Natural killer cell (primary cell): Measurements from ENCODE around the gene THBD. TPM values are rescaled to one million over a fixed set of nuclear protein-coding genes. Genes with fewer than 3 reads are reported as not detected.

Experiments used
- ATAC-seq, 3 donors: fragments of 150-1000 bp in 2 of 3; fragments of 200-7000 bp in 1 of 3; cut with Tn5 transposase; 1 replicate in 1 of 3; 2 replicates in 2 of 3; pipeline ENCODE4 v1.10.0; 2021; ENCODE audit warnings: mild to moderate bottlenecking in 2 of 3, moderate library complexity in 2 of 3
- DNase-seq, 2 donors: peaks; one replicate each; pipeline versions ENCODE4 v3.0.0 to v3.0.0-alpha.2; 2013 to 2021; ENCODE audit warnings: mixed read lengths in 1 of 2
- H3K27ac ChIP-seq: one replicate; pipeline ENCODE4 v1.5.1; 2013; ENCODE audit warnings: mild to moderate bottlenecking, low read length
- H3K27me3 ChIP-seq: one replicate; pipeline ENCODE4 v1.6.1; 2013; ENCODE audit warnings: low read length; ENCODE audit not compliant: control insufficient read depth, insufficient read depth
- H3K36me3 ChIP-seq: one replicate; pipeline ENCODE4 v1.6.1; 2013; ENCODE audit warnings: low read length; ENCODE audit not compliant: control insufficient read depth, insufficient read depth
- H3K4me1 ChIP-seq: one replicate; pipeline ENCODE4 v1.6.1; 2013; ENCODE audit warnings: low read length; ENCODE audit not compliant: control insufficient read depth, insufficient read depth
- H3K4me3 ChIP-seq: one replicate; pipeline ENCODE4 v1.5.1; 2013; ENCODE audit warnings: low read length
- H3K9me3 ChIP-seq: one replicate; pipeline ENCODE4 v1.6.1; 2013; ENCODE audit warnings: low read length; ENCODE audit not compliant: control insufficient read depth, insufficient read depth
- H3K27ac Mint-ChIP-seq, 2 donors: one replicate each; pipeline ENCODE4 v1.8.0; 2022; ENCODE audit warnings: mild to moderate bottlenecking in 2 of 2, mixed read lengths in 2 of 2, moderate library complexity in 1 of 2
- H3K27me3 Mint-ChIP-seq, 2 donors: one replicate each; pipeline ENCODE4 v1.8.0; 2022; ENCODE audit warnings: low read depth in 2 of 2, mixed read lengths in 2 of 2
- H3K36me3 Mint-ChIP-seq: one replicate; pipeline ENCODE4 v1.8.0; 2022; ENCODE audit warnings: mixed read lengths
- H3K4me1 Mint-ChIP-seq, 2 donors: one replicate each; pipeline ENCODE4 v1.8.0; 2022; ENCODE audit warnings: mixed read lengths in 2 of 2
- H3K4me3 Mint-ChIP-seq: one replicate; pipeline ENCODE4 v1.8.0; 2022; ENCODE audit warnings: mild to moderate bottlenecking, moderate library complexity, mixed read lengths
- H3K9me3 Mint-ChIP-seq, 2 donors: one replicate each; pipeline ENCODE4 v1.8.0; 2022; ENCODE audit warnings: mixed read lengths in 2 of 2
- CTCF ChIP-seq: fragments of 200-600 bp; IDR thresholded peaks from one replicate; pipeline ENCODE4 v1.8.0; 2022; ENCODE audit warnings: antibody characterized with exemption
- WGBS: methylation state at CpG from one replicate; pipeline ENCODE4 v1.1.7; 2013; ENCODE audit warnings: missing lambda C conversion rate; ENCODE audit not compliant: insufficient coverage; 5-methylcytosine and 5-hydroxymethylcytosine counted together
- intact Hi-C: fragments of 100-400 bp; cut with micrococcal nuclease; formaldehyde crosslinking; loops from one replicate; pipeline ENCODE4 v1.14.2; 2022
- total RNA-seq, 4 donors: library from RNA; stranded (reverse); fragments of 120-200 nt in 1 of 4; gene quantifications; one replicate each; pipeline versions ENCODE4 v1.2.3 to v1.2.4, GENCODE V29; 2013 to 2022

THBD gene
- total RNA-seq, 3 donors from 2014 or later (not counting 1 experiment from before 2014, with no cell fraction given), result 2.1 to 2.8 (median 2.1) TPM

DNA sequence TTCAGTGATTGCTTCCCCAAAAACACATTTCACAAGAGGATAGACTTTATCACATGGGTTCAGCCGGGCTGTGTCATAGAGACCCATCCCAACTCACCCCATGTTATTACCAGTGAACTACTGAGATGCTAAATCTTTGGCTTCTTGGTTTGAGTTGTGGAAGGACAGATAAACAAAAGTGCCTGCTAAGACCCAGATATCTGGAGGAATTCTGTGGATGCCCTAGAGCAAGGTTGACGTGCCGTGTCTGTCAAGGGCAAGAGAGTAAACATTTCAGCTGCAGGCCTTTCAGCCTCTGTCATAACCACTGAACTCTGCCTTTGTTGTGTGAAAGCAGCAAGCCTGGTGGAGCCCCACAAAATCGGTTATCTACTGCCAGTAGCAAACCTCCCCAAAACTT, 11.2 kb upstream of the THBD start:
- no peaks in the 10 kb centered on the region for H3K27me3 ChIP-seq
- no peaks in the 10 kb centered on the region for H3K9me3 ChIP-seq
- DNase-seq (no peak), ATAC-seq (no peak)
- Mint-ChIP-seq H3K4me1 (no peaks in the 10 kb centered on the region), H3K4me3 (no peak overlapping the region), H3K27ac (no peak overlapping the region), H3K27me3 (peaks cover 3 to 12% of the 10 kb centered on the region in 2 donors), H3K36me3 (no peaks in the 10 kb centered on the region), H3K9me3 (peaks cover 0 to 2% of the 10 kb centered on the region in 2 donors)
- TF ChIP-seq CTCF, result no peak
- no peaks in the 10 kb centered on the region for H3K4me1 ChIP-seq
- WGBS, result 76% methylated on average over 4 of the region's 4 CpGs
- intact Hi-C loops, result no loop called here
- H3K4me3 ChIP-seq, result no peak overlapping the region
- no peak overlapping the region for H3K27ac ChIP-seq
- H3K36me3 ChIP-seq, result no peaks in the 10 kb centered on the region

GRCh38 chr20:23059846-23060245, 10.4 kb upstream of the THBD start:
- intact Hi-C loops, result no loop called here
- Mint-ChIP-seq H3K4me3 (no peak overlapping the region), H3K27me3 (peaks cover 3 to 12% of the 10 kb centered on the region in 2 donors), H3K4me1 (no peaks in the 10 kb centered on the region), H3K36me3 (no peaks in the 10 kb centered on the region), H3K9me3 (peaks cover 0 to 2% of the 10 kb centered on the region in 2 donors), H3K27ac (no peak overlapping the region)
- no peak overlapping the region for H3K4me3 ChIP-seq
- ATAC-seq (no peak), DNase-seq (no peak)
- no peak overlapping the region for H3K27ac ChIP-seq
- no peaks in the 10 kb centered on the region for H3K9me3 ChIP-seq
- no peaks in the 10 kb centered on the region for H3K4me1 ChIP-seq
- WGBS, result 31% methylated on average over 3 of the region's 3 CpGs
- H3K36me3 ChIP-seq, result no peaks in the 10 kb centered on the region
- no peak for TF ChIP-seq CTCF
- no peaks in the 10 kb centered on the region for H3K27me3 ChIP-seq

DNA sequence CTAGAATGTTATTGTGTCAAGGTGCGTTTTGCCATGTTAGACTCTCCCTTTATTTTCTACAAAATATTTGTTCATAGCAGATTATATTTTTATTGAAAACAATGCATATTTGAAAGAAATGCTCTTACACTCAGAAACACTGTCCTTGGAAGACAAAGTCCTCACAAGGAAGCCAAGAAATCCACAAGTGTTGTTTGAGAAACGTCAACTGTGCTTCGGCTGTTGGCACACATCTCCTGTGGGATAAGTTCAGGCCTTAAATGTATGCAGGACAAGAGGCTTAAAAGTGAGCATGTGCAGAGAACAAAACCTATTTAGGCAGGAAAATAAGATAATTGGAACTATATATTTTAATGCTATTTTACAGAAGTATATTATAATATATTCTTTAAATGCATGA, 9.5 kb upstream of the THBD start:
- no peak overlapping the region for H3K4me3 ChIP-seq
- no peak overlapping the region for H3K27ac ChIP-seq
- H3K4me1 ChIP-seq, result no peaks in the 10 kb centered on the region
- DNase-seq (no peak), ATAC-seq (no peak)
- H3K27me3 Mint-ChIP-seq, result peaks cover 3 to 12% of the 10 kb centered on the region in 2 donors
- intact Hi-C loops, result no loop called here
- peaks cover 0 to 2% of the 10 kb centered on the region in 2 donors for H3K9me3 Mint-ChIP-seq
- H3K36me3 ChIP-seq, result no peaks in the 10 kb centered on the region
- no peaks in the 10 kb centered on the region for H3K4me1 Mint-ChIP-seq
- WGBS, result 100% methylated on average over 2 of the region's 3 CpGs
- TF ChIP-seq CTCF, result no peak
- no peaks in the 10 kb centered on the region for H3K27me3 ChIP-seq
- H3K36me3 Mint-ChIP-seq, result no peaks in the 10 kb centered on the region
- H3K27ac Mint-ChIP-seq, result no peak overlapping the region
- no peak overlapping the region for H3K4me3 Mint-ChIP-seq
- H3K9me3 ChIP-seq, result no peaks in the 10 kb centered on the region

DNA sequence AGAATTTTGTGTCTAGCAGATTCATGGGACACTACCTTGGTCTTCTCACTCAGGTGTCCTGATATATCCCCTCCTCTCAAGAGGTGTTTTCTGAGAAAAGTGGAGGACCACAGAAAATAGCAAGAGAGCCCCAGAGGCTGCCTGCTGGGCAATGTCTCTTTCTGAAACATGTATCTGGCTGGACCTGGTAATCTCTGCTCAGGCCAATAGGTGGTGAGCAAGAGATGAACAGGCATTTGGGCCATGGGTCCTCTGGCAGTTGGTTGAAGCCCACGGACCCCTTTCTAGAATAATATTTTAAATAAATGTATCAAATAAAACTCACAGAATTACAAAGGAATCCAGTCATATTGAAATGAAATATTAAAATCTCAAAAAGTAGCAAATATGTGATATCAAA, 8.8 kb upstream of the THBD start:
- H3K36me3 ChIP-seq, result no peaks in the 10 kb centered on the region
- no peak overlapping the region for H3K4me3 Mint-ChIP-seq
- peaks cover 0 to 2% of the 10 kb centered on the region in 2 donors for H3K9me3 Mint-ChIP-seq
- H3K9me3 ChIP-seq, result no peaks in the 10 kb centered on the region
- H3K27ac Mint-ChIP-seq, result no peak overlapping the region
- TF ChIP-seq CTCF, result no peak
- H3K27me3 Mint-ChIP-seq, result peaks cover 7 to 19% of the 10 kb centered on the region in 2 donors
- no CpG with 5 or more reads among the region's 1 CpG for WGBS
- no peak overlapping the region for H3K4me3 ChIP-seq
- no peaks in the 10 kb centered on the region for H3K36me3 Mint-ChIP-seq
- ATAC-seq, result no peak
- no peak for DNase-seq
- H3K27ac ChIP-seq, result no peak overlapping the region
- no peaks in the 10 kb centered on the region for H3K4me1 ChIP-seq
- H3K27me3 ChIP-seq, result peaks cover 2% of the 10 kb centered on the region
- no peaks in the 10 kb centered on the region for H3K4me1 Mint-ChIP-seq
- intact Hi-C loops, result no loop called here
